EH (cell line): ENCODE measurements around the gene GLRX5.

Experiments
- DNase-seq: peaks from one replicate; pipeline ENCODE4 v3.0.0-alpha.2; 2015; ENCODE audit warnings: low read depth

GLRX5 gene

DNA sequence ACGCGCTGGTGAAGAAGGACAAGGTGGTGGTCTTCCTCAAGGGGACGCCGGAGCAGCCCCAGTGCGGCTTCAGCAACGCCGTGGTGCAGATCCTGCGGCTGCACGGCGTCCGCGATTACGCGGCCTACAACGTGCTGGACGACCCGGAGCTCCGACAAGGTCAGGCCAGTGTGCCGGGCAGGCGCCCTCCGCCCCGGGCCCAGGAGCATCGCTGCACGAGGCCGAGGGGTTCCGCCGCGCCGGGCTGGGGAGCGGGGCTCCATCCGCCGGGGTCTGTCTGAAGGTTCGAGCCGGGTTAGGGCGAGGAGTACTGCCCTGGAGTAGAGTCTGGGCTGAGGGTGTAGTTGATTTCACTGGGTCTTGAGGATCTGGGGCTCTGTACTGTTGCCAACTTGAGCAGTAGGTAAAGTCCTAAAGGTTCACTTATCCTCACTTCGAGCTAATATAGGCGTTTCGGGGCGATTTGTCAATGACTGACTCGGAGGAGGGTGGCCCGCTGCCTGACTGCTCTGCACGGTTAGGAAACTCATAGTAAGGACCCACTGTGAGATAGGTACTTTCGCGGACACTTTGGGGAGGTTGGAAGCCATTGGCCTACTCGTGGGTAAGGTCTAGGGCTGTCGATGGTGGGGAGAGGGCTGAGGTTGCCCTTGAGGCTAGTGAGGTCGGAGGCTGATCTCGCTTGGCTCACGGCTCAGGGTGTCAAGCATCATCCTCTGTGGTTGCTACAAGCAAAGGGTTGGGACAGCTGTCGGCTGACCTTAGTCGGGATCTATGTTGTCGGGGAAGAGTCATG, 574 bp downstream of the GLRX5 start:
- peak; percentile 9 for DNase-seq

DNA sequence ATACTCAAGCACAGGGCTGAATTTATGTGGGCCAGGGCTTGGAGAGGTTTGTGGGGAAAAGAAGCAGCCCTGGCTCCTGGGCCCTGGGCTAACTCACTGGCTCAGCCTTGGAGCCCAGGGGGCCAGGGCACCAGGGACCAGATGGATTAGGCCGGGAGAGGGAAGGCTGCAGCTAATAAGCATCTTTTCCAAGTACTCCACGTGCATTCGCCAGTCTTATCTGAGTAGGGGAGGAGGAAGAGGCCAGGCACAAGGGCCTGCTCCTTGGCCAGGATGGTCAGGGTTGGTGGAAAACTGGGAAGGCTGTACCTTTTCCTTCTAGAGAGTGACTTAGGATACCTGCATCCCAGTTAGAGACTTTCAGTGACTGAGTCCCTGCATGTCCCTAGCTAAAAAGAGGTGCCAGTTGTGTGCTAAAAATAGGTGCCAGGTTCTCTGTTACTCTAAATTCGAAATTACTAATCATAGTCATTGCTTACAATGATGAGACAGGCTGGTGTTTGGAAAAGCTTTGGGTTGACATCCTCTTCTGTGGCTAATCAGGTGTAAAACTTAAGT, 1.3 kb downstream of the GLRX5 start:
- DNase-seq: no peak

DNA sequence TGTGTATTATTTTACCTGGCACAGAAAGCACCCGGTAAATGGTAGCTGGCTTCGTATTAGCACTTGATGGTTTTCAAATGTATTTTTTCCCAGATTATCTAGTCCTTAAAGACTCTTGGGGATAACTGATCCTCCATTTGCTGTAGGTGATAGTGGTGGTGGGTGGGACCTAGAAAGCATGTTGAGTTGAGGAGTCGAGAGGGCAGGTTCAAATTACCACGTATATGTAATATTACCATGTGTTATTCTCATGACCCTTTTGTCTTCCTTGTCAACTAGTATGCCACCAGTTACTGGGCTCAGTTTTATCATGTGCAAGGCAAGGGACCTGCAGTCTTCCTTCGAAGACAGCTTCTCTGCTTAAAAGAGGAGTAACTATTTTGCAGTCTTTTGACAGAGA, 1.8 kb downstream of the GLRX5 start:
- DNase-seq: no peak

DNA sequence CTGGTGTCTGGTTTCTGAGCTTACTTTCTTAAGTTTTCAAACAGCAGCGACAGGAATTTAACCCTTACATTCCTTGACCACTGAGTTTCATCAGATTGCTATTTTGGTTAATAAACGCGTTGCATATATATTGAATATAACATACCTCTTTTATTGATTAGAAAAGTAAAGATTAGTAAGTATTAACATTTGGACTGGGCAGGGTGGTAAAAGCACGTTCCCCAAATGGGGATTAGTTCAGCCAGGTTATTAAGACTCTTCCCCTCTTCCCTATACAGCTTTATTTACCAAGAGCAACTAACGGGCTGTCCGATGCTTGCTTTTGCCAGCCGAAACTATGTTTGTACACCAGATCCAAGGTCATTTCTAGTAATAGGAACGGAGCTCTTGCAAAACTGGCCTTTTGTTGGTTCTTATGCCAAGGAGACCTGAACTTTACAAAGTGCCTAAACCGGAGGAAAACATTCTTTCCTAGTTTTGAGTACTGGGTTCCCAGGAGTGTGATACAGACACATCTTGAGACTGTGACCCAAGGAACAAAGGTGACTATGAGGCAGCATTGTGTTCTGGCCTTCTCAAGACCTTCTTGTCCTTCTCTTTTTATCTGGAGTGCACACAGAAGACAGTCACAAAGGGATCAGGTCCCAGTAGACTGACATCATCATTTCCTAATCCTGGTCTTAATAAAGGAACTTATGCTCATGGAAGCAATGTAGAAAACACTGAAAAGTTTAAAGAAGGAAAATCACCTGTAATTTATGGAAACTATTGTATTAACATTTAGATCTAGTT, 2.6 kb downstream of the GLRX5 start:
- DNase-seq: no peak

DNA sequence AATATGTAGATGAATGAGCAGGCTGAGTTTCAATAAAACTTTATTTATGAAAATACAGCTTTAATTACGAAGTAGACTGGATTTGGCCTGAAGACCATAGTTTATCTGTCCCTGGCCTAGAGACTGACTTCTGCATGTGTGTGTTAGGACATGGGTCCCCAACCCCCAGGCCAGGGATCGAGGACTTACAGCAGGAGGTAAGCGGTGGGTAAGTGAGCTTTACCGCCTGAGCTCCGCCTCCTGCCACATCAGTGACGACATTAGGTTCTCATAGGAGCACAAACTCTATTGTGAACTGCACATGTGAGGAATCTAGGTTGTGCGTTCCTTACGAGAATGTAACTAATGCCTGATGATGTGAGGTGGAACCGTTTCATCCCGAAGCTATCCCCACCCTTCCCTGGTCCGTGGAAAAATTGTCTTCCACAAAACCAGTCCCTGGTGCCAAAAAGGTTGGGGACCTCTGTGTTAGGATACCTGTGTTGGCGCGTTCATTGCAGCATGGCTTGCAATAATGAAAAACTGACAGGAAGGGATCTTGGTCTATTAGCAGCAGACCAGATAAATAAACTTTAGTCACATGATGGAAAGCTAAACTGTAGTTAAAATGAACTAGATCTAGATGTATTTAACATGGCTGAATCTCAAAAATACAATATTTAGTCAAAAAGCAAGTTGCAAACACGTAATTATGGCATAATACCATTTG, 4.1 kb downstream of the GLRX5 start:
- DNase-seq: no peak

DNA sequence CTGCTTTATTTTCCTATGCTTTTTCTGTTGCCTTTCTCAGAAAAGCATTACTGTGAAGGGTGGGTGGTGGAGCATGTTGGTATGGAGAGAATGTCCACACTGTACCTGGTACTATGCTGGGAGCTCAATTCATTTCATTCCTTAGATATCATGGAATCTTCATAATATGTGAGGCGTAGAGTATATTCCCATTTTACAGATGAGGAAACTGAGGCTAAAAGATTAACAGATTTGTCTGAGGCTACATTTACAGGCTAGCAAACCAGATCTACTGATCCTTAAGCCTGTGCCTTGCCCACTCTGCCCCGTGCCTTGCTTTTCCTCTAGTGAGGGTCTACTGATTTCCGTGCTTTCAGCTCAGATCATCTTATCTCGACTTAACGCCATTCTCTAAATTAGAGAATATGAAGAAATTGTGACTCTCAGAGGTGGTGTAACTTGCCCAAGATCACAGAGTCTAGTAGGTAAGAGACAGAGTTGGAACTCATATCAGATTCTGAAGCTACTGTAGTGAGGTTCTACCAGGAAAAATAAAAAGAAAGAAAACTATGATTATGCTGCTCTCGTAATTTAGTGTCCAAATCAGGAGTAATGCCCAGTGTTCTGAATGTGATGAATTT, 5.5 kb downstream of the GLRX5 start:
- DNase-seq: no peak

DNA sequence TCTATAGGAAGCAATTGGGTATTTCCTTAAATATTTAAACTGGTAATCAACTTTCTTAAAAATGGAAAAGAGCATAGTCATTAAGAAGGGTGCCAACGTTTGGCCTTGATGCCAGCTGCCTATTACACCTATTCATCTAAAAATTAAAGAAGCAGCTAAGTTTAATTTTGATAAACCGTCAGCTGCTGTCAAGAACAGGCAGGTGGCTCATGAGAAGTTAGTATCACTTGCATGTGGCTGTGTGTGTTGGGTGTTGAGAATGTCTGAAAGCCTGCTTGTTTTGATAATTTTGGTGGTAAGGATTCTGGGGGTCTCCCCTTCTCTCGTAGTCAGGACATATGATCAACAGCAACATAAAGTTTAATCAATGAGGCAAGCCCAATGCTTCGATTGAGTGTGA, 6.5 kb downstream of the GLRX5 start:
- DNase-seq: no peak

DNA sequence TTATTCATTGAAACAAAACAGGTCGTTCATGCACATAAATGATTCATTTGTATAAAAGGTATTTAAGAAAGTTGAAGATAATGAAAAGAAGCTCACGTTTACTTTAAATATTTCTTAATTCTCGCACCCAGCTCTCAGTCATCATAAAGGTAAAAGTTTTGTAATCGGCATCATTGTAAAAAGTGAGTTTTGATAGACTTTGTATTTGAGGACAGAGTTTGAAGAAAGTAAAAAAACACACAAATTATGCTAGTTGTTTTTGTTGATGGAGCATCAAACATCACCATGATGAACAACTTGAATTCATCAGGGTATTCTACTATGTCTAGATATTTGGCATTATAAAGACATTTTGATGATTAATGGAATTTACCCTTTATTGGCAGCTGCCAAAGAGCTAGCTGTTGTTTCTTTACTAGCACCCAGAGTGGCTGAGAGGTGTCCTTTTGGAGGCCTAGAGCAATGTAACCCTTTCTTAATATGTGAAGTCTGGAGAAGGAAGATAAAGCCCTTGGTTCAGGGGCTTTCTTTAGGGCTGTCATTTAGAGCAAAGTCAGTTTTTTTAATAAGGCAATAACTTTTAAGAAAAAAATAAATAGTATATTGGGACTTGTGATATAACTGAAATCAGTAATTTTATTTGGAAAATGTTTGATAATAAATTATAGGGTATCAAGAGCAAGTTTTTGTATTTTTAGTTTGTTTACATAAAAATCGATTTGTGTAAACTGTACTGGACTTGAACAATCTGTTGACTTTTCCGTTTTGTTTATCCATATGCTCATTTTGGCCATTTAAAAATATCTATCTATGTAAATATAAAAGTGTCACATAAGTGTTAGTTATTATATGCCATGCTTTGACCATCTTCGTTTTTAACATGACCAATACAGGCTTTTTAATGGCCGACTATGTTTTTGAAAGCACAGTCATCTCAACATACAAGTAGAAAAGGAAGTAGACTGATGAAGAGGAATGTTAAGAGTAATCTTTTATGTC, 7.4 kb downstream of the GLRX5 start:
- DNase-seq: no peak

DNA sequence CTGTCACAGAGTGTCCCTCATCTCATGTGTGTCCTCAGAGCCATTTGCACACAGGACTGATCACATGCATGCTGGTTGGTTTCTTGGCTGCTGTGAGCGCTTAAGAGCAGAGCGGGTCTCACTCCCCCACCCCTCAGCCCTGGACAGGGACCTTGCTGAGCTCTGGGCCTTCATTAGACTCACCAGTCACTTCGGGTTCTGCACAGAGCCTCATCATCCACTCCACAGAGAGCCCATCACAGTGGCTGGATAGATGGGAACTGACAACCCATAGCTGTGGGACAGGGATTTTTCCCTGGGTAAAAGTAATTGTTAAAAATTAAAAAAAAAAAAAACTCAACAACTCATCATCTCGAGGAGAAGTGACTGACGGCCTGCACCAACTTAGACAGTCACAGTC, 8.2 kb downstream of the GLRX5 start:
- DNase-seq: no peak

DNA sequence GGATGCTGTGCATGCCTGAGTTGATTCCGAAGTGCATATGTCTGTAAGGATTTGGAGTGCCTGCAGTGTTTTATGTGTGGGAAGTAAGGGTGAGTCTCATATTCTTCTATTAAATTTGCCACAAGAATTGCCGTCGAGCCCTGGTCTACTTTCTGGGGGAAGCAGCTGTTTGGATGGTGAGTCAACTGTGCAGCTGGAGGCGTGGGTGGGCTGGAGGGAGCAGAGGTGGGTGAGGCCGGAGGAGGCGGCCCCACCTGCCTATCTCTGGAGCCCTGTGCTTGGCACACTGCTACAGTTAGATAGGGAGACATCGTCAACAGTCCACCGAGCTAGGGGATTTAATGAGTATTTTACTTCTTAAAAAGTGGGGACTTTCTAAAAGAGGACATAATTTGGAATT, 9.7 kb downstream of the GLRX5 start:
- DNase-seq: no peak

DNA sequence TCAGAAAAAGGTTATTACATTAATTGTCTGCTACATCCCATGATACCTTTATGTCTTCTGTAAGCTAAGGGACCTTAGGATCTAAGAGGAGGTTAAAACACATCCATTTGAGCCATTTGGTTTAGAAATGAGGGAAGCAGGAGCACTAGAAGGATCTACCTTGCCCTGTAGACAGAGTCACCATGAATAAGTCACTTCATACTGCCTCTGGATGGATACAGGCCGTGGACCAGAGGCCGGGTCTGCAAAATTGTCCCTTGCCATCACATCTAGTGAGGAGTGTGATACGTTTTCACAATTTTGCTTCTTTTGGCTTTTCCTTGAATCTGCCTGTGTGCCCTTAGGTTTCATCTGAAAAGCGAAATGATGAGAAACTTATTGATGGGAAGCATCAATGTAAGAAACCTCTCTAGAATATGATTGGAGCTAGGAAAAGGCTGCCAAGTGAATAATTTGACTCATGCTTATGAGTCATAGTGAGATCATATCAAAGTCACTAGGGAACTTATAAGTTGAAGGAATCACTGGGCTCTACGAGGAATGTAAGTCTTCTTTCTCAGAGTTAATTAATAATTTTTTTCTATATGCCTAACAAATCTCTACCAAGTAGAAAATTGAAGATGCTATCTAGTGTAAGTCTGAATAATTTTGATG, 10.8 kb downstream of the GLRX5 start:
- peak; percentile 90 for DNase-seq

DNA sequence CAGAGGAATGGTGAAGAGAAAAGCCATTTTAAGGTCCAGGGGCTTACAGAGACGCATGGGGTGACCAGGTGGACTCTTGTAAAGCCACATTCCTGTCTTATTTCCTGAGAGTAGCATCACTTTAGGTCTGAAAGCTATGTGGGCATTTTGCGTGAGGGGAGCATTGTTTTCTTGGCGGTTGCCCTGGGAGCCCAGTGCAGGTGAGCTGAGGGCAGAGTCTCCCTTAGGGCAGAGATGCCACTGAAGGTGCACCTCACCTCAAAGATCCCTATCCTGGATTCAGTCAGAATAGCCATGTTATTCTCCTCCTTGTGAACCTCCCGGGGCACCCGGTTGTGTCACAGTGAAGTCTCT, 12.4 kb downstream of the GLRX5 start:
- DNase-seq: no peak

DNA sequence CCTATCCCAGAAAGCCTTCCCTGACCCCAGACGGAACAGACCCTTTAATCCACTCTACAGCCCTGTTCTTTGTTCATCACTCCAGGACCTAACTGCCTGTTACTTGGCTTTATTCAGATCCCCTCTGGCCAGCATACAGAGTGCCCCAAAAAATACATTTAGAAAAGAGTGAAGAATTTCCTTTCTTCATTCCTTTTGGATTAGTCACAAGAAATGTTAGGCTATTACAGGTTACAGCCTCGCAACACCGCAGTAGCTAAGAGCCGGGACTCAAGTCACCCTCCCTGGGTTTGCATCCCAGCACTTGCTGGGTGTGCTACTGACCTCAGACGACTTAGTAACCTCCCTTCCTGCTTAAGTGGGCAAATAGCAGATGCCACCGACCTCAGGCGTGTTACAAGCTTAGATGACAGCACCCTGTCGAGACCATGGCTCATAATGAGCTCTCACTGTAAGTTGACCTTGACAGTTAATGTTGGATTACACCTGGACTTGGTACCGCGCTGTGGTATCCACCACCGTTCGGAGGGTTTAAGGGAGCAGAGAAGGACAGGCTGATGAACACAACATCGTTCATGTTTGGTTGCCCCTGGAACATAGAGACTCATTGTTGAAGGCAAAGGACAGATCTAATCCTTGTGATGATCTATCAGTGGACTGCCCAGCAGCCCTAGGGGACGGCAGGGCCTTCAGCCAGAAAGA, 12.9 kb downstream of the GLRX5 start:
- DNase-seq: peak; percentile 75

DNA sequence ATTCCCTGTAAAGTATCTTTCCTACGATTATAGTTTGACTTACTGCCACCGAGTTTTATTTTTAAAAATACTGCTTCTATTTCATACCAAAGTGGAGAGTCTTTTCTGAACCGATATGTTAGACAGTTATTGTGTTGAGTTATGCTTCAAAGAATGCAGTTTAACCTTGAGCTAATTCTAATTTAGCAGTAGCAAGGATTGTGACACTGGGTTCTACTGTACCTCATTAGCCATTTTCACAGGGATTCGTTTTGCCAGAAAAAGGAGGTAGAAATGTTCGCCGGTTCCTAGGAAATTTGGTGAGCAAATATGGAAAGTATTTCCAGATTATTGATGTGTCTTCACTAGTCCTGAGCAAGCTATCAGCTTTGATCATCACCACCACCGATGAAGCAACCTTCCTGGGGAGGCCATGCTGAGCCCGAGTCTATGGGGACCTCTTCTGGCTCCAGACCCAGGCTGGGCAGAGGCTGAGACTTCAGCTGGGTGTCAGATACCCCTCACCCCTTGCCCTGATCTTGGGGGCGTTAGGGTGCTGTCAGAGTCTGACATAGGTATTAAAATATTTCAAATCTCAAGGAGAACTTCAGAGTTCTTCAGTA, 13.6 kb downstream of the GLRX5 start:
- DNase-seq: peak; percentile 3

DNA sequence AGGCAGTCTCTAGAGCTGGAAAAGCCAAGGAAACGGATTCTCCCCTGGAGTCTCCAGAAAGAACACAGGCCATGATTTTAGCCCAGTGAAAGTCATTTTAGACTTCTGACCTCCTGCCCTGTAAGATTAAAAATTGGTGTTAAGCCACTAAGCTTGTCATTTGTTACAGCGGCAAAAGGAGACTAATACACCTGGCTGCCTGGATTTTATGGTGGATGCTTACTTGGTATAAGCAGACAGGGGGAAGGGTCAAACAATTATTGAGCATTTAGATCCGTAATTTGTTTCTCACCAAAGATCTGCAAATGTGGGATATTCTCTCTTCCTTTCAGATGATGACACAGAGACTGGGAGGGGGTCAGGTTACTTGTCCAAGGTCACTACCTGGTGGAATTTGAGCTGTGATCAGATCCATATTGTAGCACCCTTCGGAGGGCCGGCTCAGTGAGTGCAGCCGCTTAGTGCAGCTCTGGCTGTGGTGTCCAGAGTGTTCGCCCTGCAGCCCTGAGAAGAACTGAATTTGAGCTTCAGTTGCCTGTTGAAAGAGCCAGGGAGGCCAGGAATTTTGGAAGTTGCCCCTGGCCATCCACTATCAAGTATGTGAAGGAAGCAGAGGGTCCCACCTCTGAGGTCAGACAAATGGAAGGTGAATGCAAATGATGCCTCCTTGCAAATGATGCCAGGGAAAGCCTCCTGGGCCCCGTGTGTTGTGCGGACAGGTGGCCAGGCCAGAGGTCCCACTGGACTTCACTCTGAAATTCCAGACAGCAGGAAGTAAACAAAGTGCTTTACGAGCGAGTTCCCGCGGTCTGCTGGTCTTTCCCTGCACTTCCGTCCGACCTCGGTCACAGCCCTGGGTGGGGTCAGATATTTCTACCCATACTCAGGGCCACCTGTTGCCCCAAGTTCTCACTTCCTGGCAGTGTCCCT, 15.1 kb downstream of the GLRX5 start:
- DNase-seq: no peak

DNA sequence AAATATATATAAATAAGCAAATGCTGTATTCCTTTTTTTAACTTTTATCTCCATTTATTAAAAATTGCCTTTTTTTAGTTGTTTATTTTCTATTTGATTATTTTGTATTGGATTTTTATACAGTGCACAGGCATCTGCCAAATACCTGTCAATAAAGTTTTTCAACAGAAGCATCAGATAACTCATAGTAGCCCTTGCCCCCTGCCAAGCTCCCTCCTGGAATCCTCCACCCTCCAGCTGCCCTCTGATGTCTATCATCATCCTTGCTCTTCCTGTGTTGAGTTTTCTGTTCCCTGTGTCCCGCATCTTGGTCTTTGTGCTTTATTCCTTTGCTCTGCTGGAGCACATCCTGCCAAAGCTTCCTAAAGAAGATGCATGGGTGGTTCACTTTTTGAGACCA, 16.6 kb downstream of the GLRX5 start:
- no peak for DNase-seq

DNA sequence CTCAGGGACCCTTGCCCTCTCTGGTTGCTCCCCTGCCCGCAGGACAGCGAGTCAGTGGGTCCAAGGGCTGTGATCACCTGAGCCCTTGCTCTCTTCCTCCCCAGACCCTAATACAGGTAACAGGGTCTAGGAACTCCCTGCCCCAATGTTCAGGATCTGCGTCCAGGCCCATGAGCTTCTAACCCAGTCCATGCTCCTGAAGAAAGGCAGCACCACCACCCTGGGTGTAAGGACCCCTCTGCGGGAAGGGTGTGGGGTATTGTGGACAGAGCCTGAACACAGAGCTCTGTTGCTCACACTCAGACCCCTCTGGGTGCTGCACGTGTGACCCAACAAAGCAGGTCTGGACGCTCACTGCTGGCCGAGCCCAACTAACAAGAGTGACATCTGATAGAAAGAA, 18.3 kb downstream of the GLRX5 start:
- DNase-seq: no peak

DNA sequence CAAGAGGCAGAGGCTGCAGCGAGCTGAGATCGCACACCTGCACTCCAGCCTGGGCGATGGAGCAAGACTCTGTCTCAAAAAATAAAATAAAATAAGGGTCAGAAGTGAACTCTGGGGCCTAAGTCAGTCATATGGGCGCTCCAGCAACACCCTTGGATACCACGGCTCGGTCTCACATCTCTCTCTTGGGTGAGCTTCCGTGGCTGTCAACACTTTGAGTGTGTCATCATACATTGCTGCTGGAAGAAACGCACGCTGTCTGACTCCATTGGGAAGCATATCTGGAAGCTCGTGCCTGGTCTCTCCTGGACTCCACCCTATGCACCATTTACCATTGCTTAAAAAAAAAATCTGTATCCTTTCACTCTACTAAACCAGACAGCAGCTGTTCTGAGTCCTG, 20.2 kb downstream of the GLRX5 start:
- DNase-seq: no peak
